ENCODE results near the gene APMAP.

The APMAP gene

GRCh38 chr20:24989162-24989561 is 3.4 kb downstream of the APMAP start:
- peaks cover 10% of the 10 kb centered on the region for H3K36me3 Mint-ChIP-seq
- no peaks in the 10 kb centered on the region for H3K9me3 Mint-ChIP-seq
- peaks cover 63% of the 10 kb centered on the region for H3K4me1 Mint-ChIP-seq
- H3K27ac Mint-ChIP-seq, result no peak overlapping the region
- no peaks in the 10 kb centered on the region for H3K27me3 Mint-ChIP-seq
- no peak overlapping the region for H3K4me3 Mint-ChIP-seq
- ATAC-seq, result no peak

- Mint-ChIP-seq H3K36me3 (peaks cover 18% of the 10 kb centered on the region), H3K27me3 (no peaks in the 10 kb centered on the region), H3K4me3 (no peak overlapping the region), H3K9me3 (no peaks in the 10 kb centered on the region), H3K27ac (no peak overlapping the region), H3K4me1 (peaks cover 58% of the 10 kb centered on the region)
- no peak for ATAC-seq
Observed at GRCh38 chr20:24987873-24988835, 4.4 kb downstream of the APMAP start.

- Mint-ChIP-seq H3K27ac (no peak overlapping the region), H3K4me3 (no peak overlapping the region), H3K36me3 (peaks cover 27% of the 10 kb centered on the region), H3K27me3 (no peaks in the 10 kb centered on the region), H3K9me3 (no peaks in the 10 kb centered on the region), H3K4me1 (peaks cover 58% of the 10 kb centered on the region)
- ATAC-seq, result no peak
Observed at GRCh38 chr20:24987244-24987643, 5.3 kb downstream of the APMAP start.

GRCh38 chr20:24986436-24987015 is 6.0 kb downstream of the APMAP start:
- Mint-ChIP-seq H3K27me3 (no peaks in the 10 kb centered on the region), H3K27ac (no peak overlapping the region), H3K36me3 (peaks cover 34% of the 10 kb centered on the region), H3K4me1 (peaks cover 53% of the 10 kb centered on the region), H3K9me3 (no peaks in the 10 kb centered on the region), H3K4me3 (no peak overlapping the region)
- no peak for ATAC-seq

GRCh38 chr20:24985802-24986201 is 6.7 kb downstream of the APMAP start:
- no peak for ATAC-seq
- Mint-ChIP-seq H3K4me3 (no peak overlapping the region), H3K27ac (no peak overlapping the region), H3K36me3 (peaks cover 41% of the 10 kb centered on the region), H3K27me3 (no peaks in the 10 kb centered on the region), H3K4me1 (peaks cover 46% of the 10 kb centered on the region), H3K9me3 (no peaks in the 10 kb centered on the region)

- Mint-ChIP-seq H3K27ac (peak overlapping the region; percentile 22), H3K9me3 (no peaks in the 10 kb centered on the region), H3K36me3 (peaks cover 43% of the 10 kb centered on the region), H3K27me3 (no peaks in the 10 kb centered on the region), H3K4me1 (peaks cover 44% of the 10 kb centered on the region), H3K4me3 (no peak overlapping the region)
- ATAC-seq, result no peak
Observed at GRCh38 chr20:24984961-24985640, 7.5 kb downstream of the APMAP start.

GRCh38 chr20:24983896-24984295 is 8.7 kb downstream of the APMAP start:
- peaks cover 55% of the 10 kb centered on the region for H3K36me3 Mint-ChIP-seq
- ATAC-seq, result no peak
- no peak overlapping the region for H3K4me3 Mint-ChIP-seq
- no peaks in the 10 kb centered on the region for H3K27me3 Mint-ChIP-seq
- peaks cover 42% of the 10 kb centered on the region for H3K4me1 Mint-ChIP-seq
- no peak overlapping the region for H3K27ac Mint-ChIP-seq
- H3K9me3 Mint-ChIP-seq, result peaks cover 5% of the 10 kb centered on the region

GRCh38 chr20:24981790-24982189 is 10.8 kb downstream of the APMAP start:
- Mint-ChIP-seq H3K27ac (no peak overlapping the region), H3K36me3 (peaks cover 76% of the 10 kb centered on the region), H3K4me3 (no peak overlapping the region), H3K9me3 (peaks cover 6% of the 10 kb centered on the region), H3K4me1 (peaks cover 29% of the 10 kb centered on the region), H3K27me3 (no peaks in the 10 kb centered on the region)
- no peak for ATAC-seq

- Mint-ChIP-seq H3K36me3 (peaks cover 81% of the 10 kb centered on the region), H3K27ac (no peak overlapping the region), H3K9me3 (peaks cover 9% of the 10 kb centered on the region), H3K4me3 (no peak overlapping the region), H3K4me1 (peaks cover 29% of the 10 kb centered on the region), H3K27me3 (no peaks in the 10 kb centered on the region)
- ATAC-seq, result no peak
Observed at GRCh38 chr20:24981282-24981681, 11.3 kb downstream of the APMAP start.

GRCh38 chr20:24980291-24981053 is 12.1 kb downstream of the APMAP start:
- no peaks in the 10 kb centered on the region for H3K27me3 Mint-ChIP-seq
- no peak overlapping the region for H3K4me3 Mint-ChIP-seq
- H3K36me3 Mint-ChIP-seq, result peaks cover 87% of the 10 kb centered on the region
- H3K9me3 Mint-ChIP-seq, result peaks cover 12% of the 10 kb centered on the region
- ATAC-seq, result no peak
- H3K4me1 Mint-ChIP-seq, result peaks cover 24% of the 10 kb centered on the region
- no peak overlapping the region for H3K27ac Mint-ChIP-seq

- H3K4me1 Mint-ChIP-seq, result peaks cover 16% of the 10 kb centered on the region
- H3K27me3 Mint-ChIP-seq, result no peaks in the 10 kb centered on the region
- ATAC-seq, result no peak
- peaks cover 12% of the 10 kb centered on the region for H3K9me3 Mint-ChIP-seq
- H3K4me3 Mint-ChIP-seq, result no peak overlapping the region
- H3K27ac Mint-ChIP-seq, result no peak overlapping the region
- peaks cover 97% of the 10 kb centered on the region for H3K36me3 Mint-ChIP-seq
Observed at GRCh38 chr20:24979036-24979960, 13.3 kb downstream of the APMAP start.

GRCh38 chr20:24978513-24978912 is 14.0 kb downstream of the APMAP start:
- no peak for ATAC-seq
- no peak overlapping the region for H3K27ac Mint-ChIP-seq
- H3K27me3 Mint-ChIP-seq, result no peaks in the 10 kb centered on the region
- peaks cover 16% of the 10 kb centered on the region for H3K4me1 Mint-ChIP-seq
- H3K4me3 Mint-ChIP-seq, result no peak overlapping the region
- peaks cover 12% of the 10 kb centered on the region for H3K9me3 Mint-ChIP-seq
- peaks cover 100% of the 10 kb centered on the region for H3K36me3 Mint-ChIP-seq

- ATAC-seq, result no peak
- Mint-ChIP-seq H3K4me3 (no peak overlapping the region), H3K27ac (no peak overlapping the region), H3K36me3 (peaks cover 100% of the 10 kb centered on the region), H3K27me3 (no peaks in the 10 kb centered on the region), H3K4me1 (peaks cover 16% of the 10 kb centered on the region), H3K9me3 (peaks cover 12% of the 10 kb centered on the region)
Observed at GRCh38 chr20:24977797-24978196, 14.8 kb downstream of the APMAP start.

GRCh38 chr20:24977336-24977735 is 15.2 kb downstream of the APMAP start:
- no peak overlapping the region for H3K27ac Mint-ChIP-seq
- peaks cover 96% of the 10 kb centered on the region for H3K36me3 Mint-ChIP-seq
- peaks cover 12% of the 10 kb centered on the region for H3K4me1 Mint-ChIP-seq

More at GRCh38 chr20:24977336-24977735, 15.2 kb downstream of the APMAP start:
- no peak for ATAC-seq
- peaks cover 12% of the 10 kb centered on the region for H3K9me3 Mint-ChIP-seq
- no peaks in the 10 kb centered on the region for H3K27me3 Mint-ChIP-seq
- no peak overlapping the region for H3K4me3 Mint-ChIP-seq

Data from stimulated activated memory B cell treated with anti-CD40 and anti-IgM and Interleukin-4, amounts not matched to agents 10 μg/mL and 1 μg/mL and 100 μg/mL, for 72 hours (primary cell).